Lower lobe of right lung (tissue), 2 donors: Measurements from ENCODE around the gene TAGLN3. TPM values are rescaled to one million over a fixed set of nuclear protein-coding genes. Genes with fewer than 3 reads are reported as not detected.
A peak's percentile ranks its signal among the peaks of the same experiment; 100 is the strongest.

ENCODE experiments used
- ATAC-seq, 2 donors: fragments of 200-7000 bp; cut with Tn5 transposase; one replicate each; pipeline ENCODE4 v1.9.1; 2020 to 2022; ENCODE audit warnings: mild to moderate bottlenecking in 2 of 2, moderate library complexity in 2 of 2
- DNase-seq: peaks from one replicate; pipeline ENCODE4 v3.0.0-alpha.2; 2020
- H3K27ac ChIP-seq: fragments of 200-600 bp; one replicate; pipeline ENCODE4 v1.8.0; 2022
- H3K27me3 ChIP-seq: fragments of 200-600 bp; one replicate; pipeline ENCODE4 v1.8.0; 2022; ENCODE audit warnings: low read depth
- H3K36me3 ChIP-seq: fragments of 200-600 bp; one replicate; pipeline ENCODE4 v1.8.0; 2022; ENCODE audit warnings: mild to moderate bottlenecking
- H3K4me1 ChIP-seq: fragments of 200-600 bp; one replicate; pipeline ENCODE4 v1.8.0; 2022
- H3K4me3 ChIP-seq: fragments of 200-600 bp; one replicate; pipeline ENCODE4 v1.8.0; 2022; ENCODE audit warnings: mild to moderate bottlenecking
- H3K9me3 ChIP-seq: fragments of 200-600 bp; one replicate; pipeline ENCODE4 v1.8.0; 2022
- CTCF ChIP-seq: fragments of 200-600 bp; IDR thresholded peaks from one replicate; pipeline ENCODE4 v1.8.0; 2022; ENCODE audit warnings: antibody characterized with exemption, mild to moderate bottlenecking
- intact Hi-C: fragments of 100-400 bp; cut with DNase I; formaldehyde crosslinking; loops from one replicate; pipeline ENCODE4 v1.11.0; 2022
- total RNA-seq: library from RNA; stranded (reverse); fragmentation: NEBNext Ultra II Directional; extraction: Animal tissue kit (Norgen Biotek cat#: 25700); gene quantifications from one replicate; pipeline ENCODE4 v1.2.1, GENCODE V29; 2021
- donor health status: DM: no; HTN: yes; CAD: no; lungs with severe emphysema.

Gene TAGLN3
- total RNA-seq, 1 donor from 2014 or later, result 0.44 TPM

- TF ChIP-seq CTCF, result no peak
- H3K4me1 ChIP-seq, result peaks cover 24% of the 10 kb centered on the region
- ATAC-seq, result peak; percentile 99
- peak within 1 kb of the TSS; percentile 91 for H3K27ac ChIP-seq
- H3K27me3 ChIP-seq, result no peaks in the 10 kb centered on the region
- peaks cover 9% of the 10 kb centered on the region for H3K36me3 ChIP-seq
- peak; percentile 99 for DNase-seq
- intact Hi-C loops, result no loop called here
- H3K4me3 ChIP-seq, result peak within 1 kb of the TSS; percentile 76
- H3K9me3 ChIP-seq, result no peaks in the 10 kb centered on the region
Measured at GRCh38 chr3:111978583-111979433, 19.9 kb upstream of the TAGLN3 start, which contains the start of gene ABHD10. TSS of gene ABHD10 (plus strand) at chr3:111979026. CDS start at chr3:111979062, 36 bp downstream.

GRCh38 chr3:111979434-111980038 lies 19.2 kb upstream of the TAGLN3 start:
- DNase-seq (no peak), ATAC-seq (peak; percentile 48 to 67)
- H3K36me3 ChIP-seq, result peaks cover 2% of the 10 kb centered on the region
- intact Hi-C loops, result no loop called here
- H3K4me3 ChIP-seq, result peak overlapping the region; percentile 76
- peak overlapping the region; percentile 91 for H3K27ac ChIP-seq
- no peak for TF ChIP-seq CTCF
- H3K4me1 ChIP-seq, result peaks cover 24% of the 10 kb centered on the region
- H3K27me3 ChIP-seq, result no peaks in the 10 kb centered on the region
- no peaks in the 10 kb centered on the region for H3K9me3 ChIP-seq

- H3K4me3 ChIP-seq, result no peak overlapping the region
- H3K27me3 ChIP-seq, result no peaks in the 10 kb centered on the region
Measured at GRCh38 chr3:111980716-111981456, 17.8 kb upstream of the TAGLN3 start.

GRCh38 chr3:111981457-111981763 lies 17.3 kb upstream of the TAGLN3 start:
- H3K4me3 ChIP-seq, result no peak overlapping the region
- DNase-seq (no peak), ATAC-seq (no peak)
- TF ChIP-seq CTCF, result no peak
- H3K9me3 ChIP-seq, result no peaks in the 10 kb centered on the region
- no peaks in the 10 kb centered on the region for H3K27me3 ChIP-seq
- no peaks in the 10 kb centered on the region for H3K36me3 ChIP-seq
- H3K4me1 ChIP-seq, result peaks cover 24% of the 10 kb centered on the region
- intact Hi-C loops, result no loop called here
- H3K27ac ChIP-seq, result no peak overlapping the region

More at GRCh38 chr3:111980716-111981456, 17.8 kb upstream of the TAGLN3 start:
- intact Hi-C loops, result no loop called here
- ATAC-seq (no peak), DNase-seq (no peak)
- Histone ChIP-seq H3K36me3 (no peaks in the 10 kb centered on the region), H3K27ac (no peak overlapping the region), H3K9me3 (no peaks in the 10 kb centered on the region), H3K4me1 (peaks cover 24% of the 10 kb centered on the region)
- TF ChIP-seq CTCF, result no peak

GRCh38 chr3:111984636-111985298 lies 14.0 kb upstream of the TAGLN3 start:
- Histone ChIP-seq H3K9me3 (no peaks in the 10 kb centered on the region), H3K27ac (no peak overlapping the region), H3K4me3 (no peak overlapping the region), H3K36me3 (peaks cover 22% of the 10 kb centered on the region), H3K4me1 (peaks cover 24% of the 10 kb centered on the region), H3K27me3 (no peaks in the 10 kb centered on the region)
- no peak for DNase-seq
- no peak for TF ChIP-seq CTCF
- ATAC-seq, result no peak
- intact Hi-C loops, result no loop called here
